Right ventricle myocardium inferior (tissue), 1 donor: ENCODE measurements around the gene FAM20C. TPM values are rescaled to one million over a fixed set of nuclear protein-coding genes. Genes with fewer than 3 reads are reported as not detected.
"Not testable (repeated sequence)": the region's sequence is repeated elsewhere in the genome, so short reads cannot be mapped to it uniquely, and the experiment has no call there.

Source experiments
- ATAC-seq: fragments of 200-7000 bp; cut with Tn5 transposase; one replicate; pipeline ENCODE4 v1.9.1; 2020; ENCODE audit warnings: mild to moderate bottlenecking, moderate library complexity
- DNase-seq: peaks from one replicate; pipeline ENCODE4 v3.0.0; 2021; ENCODE audit errors: missing footprints
- intact Hi-C: fragments of 100-400 bp; cut with DNase I; formaldehyde crosslinking; loops from one replicate; pipeline ENCODE4 v1.11.0; 2022
- total RNA-seq: library from RNA; stranded (reverse); fragmentation: NEBNext Ultra II Directional; extraction: Animal tissue kit (Norgen Biotek cat#: 25700); gene quantifications from one replicate; pipeline ENCODE4 v1.2.1, GENCODE V29; 2021
- donor health status: DM: no; HTN: yes; CAD: no; lungs with severe emphysema.

FAM20C gene
- total RNA-seq, 1 donor from 2014 or later: 26.1 TPM

DNA sequence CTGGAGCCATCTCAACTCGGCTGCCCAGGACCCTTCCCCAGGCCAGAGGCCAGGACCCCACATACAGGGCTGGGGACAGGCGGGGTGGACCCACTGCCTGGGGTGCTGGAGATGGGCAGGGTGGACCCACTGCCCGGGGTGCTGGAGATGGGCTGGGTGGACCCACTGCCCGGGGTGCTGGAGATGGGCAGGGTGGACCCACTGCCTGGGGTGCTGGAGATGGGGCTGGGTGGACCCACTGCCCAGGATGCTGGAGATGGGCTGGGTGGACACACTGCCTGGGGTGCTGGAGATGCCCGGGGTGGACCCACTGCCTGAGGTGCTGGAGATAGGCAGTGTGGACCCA, 65.2 kb downstream of the FAM20C start:
- no peak for DNase-seq
- intact Hi-C loops: no loop called here

DNA sequence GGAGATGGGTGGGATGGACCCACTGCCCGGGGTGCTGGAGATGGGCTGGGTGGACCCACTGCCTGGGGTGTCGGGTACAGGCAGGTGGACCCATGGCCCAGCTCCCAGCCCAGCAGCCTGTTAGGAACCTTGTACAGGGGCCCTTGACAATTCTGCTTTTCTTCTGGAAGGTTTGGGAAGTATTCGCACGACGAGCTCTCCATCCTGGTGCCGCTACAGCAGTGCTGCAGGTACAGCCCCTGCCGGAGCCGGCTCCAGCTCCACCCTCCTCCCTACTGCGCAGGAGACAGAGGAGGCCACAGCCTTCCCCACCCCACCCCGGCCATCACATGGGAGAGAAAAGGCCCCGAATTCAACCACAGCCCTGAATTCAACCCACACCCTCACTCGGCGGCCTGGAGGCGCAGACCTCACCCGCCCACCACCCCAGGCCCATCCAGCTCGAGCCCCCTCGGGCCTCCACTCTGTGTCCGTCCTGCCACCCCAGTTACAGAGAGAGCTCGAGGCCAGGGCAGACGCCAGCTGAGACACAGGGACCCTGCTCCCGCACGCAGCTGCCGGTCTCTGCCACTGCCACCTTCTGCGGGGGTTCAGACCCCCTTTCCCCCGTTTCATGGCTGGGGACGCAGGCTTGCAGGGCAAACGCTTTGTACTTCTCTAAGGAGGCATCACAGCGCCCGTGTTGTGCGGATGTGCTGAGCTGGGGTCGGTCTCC, 66.3 kb downstream of the FAM20C start:
- intact Hi-C loops: no loop called here
- DNase-seq: no peak
- no peak for ATAC-seq

More for the DNA sequence above, 65.2 kb downstream of the FAM20C start:
- ATAC-seq: no peak

DNA sequence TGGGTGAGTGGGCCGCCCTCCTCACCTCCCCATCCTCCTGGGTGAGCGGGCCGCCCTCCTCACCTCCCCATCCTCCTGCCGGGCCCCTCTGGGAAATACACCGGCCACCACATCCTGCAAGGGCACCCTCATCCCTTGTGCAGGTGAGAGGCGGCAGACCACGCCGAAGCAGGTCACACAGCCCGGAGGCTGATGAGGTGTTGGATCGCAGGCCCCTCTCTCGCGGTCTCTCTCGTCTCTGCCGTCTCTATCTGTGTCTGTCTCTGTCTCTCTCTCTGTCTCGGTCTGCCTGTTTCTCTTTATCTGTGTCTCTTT, 66.8 kb downstream of the FAM20C start:
- peak; percentile 37 for DNase-seq
- no peak for ATAC-seq
- intact Hi-C loops: no loop called here

DNA sequence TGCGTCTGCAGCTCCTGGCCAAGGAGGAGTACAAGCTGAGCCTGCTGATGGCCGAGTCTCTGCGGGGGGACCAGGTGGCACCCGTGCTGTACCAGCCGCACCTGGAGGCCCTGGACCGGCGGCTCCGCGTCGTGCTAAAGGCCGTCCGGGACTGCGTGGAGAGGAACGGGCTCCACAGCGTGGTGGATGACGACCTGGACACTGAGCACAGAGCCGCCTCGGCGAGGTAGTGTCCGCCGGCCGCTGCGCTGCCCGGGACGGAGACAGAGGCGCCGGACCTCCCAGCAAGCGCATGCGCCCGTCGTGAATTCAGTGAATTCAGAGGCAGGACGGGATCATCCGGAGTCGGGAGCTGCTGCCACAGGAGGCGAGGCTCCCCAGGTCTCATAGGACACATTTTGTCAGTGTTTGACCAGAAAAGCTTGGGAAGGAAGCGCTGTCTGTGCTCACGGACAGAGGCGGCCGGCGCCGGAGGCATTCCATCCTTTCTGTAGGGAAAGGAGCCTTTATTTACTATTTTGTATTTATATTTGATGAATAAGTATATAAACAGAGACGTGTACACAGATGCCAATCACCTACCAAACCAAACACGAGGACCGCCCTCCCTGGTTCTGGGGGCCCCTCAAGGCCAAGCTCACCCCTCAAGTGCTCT, 67.5 kb downstream of the FAM20C start:
- peak; percentile 57 for DNase-seq
- ATAC-seq: no peak
- intact Hi-C loops: no loop called here

DNA sequence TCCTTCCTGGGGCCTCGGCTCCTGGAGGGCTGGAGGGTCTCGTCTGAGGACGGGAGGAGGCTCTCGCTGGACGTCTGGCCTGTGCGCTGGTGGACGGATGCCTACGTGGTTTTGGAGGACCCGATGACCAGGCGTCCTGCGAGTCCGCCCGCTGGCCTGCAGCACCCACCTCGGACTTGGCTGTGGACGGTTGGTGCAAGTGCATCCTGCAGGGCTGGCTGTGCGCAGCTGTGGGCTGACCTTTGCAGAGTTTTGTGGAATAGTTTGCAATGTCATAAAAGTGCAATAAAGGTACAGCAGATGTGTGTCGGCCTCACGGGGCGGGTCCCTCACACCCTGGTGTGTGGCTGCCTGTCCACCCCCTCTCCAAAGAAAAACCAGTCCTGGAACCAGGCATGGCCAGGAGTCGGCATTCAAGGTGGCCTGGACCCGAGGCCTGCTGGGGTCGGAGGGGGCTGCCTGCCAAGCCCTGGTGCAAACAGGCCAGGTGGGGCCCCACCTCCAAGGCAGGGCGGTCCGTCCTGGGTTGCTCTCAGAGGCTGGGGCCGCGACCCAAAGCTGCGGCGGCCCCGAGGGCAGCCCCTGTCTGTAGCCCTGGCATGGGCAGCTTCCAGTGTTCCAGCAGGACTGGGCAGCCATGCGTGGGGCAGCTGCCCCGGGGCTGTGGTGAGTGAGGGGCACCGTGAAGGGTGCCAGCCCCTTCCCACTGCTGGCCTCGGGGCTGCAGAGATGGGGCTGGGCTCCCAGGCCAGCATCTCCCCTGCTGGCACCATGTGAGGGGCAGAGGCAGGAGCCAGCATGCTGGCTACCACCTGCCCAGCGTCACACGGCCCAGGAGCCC, 68.3 kb downstream of the FAM20C start:
- intact Hi-C loops: no loop called here
- DNase-seq (peak; percentile 50), ATAC-seq (no peak)

DNA sequence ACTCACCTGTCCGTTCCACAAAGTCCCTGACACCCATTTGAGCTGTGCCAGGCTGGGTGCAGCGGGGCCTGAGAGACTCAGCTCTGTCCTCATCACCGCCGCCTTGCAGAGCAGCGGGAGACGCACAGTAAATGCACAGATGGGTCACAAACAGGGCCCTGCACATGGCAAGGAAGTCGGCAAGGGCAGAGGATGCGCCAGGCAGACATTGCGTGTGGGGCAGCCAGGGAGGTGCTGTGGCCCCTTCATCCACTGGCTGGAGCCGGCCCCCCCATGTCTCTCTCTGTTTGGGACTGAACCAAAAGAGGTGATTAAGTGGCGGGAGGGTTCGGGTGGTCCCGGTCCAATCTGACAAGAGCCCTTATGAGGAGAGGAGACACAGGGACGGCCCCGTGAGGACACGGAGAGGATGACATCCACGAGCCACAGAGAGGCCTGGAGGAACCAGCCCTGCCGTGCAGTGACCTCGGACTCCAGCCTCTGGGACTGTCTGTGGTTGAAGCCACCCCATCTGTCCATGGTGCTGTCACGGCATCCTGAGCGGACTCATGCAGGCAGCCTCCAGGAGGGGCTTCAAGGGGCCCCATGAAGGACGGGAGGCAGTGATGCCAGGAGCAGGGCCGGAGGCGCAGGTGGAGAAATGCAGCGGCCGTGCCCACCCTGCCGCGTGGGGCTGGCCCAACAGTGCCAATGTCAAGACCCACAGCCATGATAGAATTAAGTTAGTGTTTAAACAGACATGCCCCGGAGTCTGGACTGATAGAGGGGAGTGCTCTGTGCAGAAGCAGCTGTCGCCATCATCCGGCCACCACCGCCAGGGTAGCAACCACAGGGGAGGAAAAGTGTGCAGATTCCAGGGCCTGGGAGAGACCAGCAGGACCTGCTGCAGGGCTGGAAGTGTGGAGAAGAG, 69.2 kb downstream of the FAM20C start:
- intact Hi-C loops: no loop called here
- DNase-seq (no peak), ATAC-seq (no peak)

DNA sequence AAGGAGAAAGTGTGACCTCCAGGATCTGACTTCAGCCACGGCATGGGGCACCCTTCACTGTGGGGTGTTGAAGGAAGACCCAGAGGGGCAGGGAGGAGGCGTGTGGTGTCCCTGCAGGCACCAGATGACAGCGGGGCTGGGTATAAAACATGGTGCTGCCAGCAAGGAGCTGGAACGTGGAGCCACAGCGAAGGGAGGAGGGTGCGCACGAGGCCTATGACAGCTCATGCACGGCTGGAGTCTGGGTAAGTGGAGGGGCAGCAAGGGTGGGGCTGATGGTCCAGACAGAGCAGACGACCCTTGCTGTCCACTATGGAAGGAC, 69.8 kb downstream of the FAM20C start:
- DNase-seq (no peak), ATAC-seq (no peak)
- intact Hi-C loops: no loop called here

DNA sequence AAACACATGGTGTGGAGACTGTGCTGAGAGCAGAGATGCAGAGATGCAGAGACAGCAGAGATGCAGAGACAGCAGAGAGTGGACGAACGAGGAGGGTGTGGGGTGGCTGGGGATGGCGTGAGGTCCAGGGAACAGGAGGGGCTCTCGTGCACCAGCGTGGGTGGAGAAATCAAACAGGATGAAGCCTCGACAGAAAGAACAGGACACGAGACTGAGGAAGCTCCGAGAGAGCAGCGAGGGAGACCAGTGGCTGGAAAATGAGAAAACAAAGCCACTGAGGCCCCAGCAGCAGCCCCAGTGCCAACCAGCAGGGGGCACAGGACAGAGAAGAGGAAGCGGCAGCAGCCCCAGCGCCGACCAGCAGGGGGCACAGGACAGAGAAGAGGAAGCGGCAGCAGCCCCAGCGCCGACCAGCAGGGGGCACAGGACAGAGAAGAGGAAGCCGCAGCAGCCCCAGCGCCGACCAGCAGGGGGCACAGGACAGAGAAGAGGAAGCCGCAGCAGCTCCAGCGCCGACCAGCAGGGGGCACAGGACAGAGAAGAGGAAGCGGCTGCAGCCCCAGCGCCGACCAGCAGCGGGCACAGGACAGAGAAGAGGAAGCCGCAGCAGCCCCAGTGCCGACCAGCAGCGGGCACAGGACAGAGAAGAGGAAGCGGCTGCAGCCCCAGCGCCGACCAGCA, 70.4 kb downstream of the FAM20C start:
- intact Hi-C loops, ATAC-seq, DNase-seq: not testable (repeated sequence)

DNA sequence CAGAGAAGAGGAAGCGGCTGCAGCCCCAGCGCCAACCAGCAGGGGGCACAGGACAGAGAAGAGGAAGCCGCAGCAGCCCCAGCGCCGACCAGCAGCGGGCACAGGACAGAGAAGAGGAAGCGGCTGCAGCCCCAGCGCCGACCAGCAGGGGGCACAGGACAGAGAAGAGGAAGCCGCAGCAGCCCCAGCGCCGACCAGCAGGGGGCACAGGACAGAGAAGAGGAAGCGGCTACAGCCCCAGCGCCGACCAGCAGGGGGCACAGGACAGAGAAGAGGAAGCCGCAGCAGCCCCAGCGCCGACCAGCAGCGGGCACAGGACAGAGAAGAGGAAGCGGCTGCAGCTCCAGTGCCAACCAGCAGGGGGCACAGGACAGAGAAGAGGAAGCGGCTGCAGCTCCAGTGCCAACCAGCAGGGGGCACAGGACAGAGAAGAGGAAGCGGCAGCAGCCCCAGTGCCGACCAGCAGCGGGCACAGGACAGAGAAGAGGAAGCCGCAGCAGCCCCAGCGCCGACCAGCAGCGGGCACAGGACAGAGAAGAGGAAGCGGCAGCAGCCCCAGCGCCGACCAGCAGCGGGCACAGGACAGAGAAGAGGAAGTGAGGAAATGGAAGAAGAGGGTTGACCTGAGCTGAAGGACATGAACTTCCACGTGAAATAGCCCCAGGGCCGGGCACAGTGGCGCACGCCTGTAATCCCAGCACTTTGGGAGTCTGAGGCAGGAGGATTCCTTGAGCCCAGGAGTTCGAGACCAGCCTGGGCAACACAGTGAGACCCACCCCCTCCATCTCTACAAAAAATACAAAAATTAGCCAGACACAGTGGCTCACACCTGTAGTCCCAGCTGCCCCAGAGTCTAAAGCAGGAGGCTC, 71.3 kb downstream of the FAM20C start:
- ATAC-seq, intact Hi-C loops: not testable (repeated sequence)
- peak; percentile 67 for DNase-seq

DNA sequence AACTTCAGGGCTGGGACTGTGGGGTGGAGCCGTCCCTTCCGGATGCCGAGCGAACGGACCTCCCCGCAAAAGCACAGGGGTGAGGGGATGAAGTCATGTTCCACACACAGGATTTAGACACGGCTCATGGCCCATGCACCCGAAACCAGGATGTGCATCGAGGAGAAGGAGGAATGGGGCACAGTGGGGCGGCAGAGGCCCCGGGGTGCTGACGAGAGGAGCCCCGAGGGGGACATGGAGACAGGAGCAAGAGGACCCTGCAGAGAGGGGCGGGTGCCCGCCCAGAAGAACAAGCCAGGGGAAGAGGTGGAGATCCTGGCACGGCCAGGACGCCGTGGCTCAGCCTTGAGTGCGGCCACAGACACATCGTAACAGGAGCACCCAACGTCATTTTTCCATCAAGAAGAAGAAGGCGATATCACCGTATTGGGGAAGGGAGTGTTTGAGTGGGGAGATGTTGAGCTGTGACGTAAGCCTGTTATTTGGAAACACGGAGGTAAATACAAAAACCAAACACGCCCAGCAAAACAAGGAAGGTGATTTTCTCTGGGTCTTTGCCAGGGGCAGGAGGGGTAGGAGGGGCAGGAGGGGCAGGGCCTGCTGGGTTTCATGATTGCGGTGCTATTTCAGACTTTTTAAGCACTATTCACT, 72.3 kb downstream of the FAM20C start:
- ATAC-seq (no peak), DNase-seq (no peak)
- intact Hi-C loops: no loop called here

DNA sequence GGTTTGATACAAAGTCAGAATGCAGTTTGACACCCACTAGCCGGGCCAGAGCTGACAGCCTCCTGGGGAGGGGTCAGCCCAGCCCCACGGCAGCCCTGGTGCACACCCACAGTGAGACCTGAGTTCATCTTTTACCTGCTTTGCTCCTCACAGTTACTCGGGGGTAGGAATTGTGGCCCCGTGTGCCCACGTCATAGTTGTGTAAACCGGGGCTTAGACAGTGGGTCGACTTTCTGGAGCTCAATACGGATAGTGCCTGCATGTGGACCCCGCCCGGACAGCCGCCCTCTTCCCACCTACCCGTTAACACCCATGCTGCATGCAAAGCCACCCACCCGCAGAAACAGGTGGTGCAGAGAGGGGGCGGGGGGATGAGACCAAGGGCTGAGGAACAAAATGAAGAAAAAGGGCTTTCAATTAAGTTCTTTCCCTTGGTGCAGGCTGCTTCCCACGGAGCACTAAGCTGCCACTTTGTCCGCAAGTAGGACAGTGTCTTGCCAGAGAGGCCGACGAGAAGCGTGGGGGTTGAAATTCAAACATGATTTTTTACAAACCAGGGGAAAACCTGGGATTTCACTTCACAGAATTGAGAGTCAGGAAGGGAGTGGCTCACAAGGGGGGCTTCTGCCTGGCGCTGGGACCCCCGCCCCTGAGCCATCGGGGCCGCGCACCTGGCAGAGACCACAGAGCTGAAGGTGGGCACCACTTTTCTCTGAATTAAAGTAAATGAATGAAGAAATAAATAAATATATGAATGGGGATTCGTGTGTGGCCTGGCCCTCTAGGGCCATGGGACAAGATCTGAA, 73.0 kb downstream of the FAM20C start:
- intact Hi-C loops: no loop called here
- DNase-seq: peak; percentile 50
- ATAC-seq: no peak

DNA sequence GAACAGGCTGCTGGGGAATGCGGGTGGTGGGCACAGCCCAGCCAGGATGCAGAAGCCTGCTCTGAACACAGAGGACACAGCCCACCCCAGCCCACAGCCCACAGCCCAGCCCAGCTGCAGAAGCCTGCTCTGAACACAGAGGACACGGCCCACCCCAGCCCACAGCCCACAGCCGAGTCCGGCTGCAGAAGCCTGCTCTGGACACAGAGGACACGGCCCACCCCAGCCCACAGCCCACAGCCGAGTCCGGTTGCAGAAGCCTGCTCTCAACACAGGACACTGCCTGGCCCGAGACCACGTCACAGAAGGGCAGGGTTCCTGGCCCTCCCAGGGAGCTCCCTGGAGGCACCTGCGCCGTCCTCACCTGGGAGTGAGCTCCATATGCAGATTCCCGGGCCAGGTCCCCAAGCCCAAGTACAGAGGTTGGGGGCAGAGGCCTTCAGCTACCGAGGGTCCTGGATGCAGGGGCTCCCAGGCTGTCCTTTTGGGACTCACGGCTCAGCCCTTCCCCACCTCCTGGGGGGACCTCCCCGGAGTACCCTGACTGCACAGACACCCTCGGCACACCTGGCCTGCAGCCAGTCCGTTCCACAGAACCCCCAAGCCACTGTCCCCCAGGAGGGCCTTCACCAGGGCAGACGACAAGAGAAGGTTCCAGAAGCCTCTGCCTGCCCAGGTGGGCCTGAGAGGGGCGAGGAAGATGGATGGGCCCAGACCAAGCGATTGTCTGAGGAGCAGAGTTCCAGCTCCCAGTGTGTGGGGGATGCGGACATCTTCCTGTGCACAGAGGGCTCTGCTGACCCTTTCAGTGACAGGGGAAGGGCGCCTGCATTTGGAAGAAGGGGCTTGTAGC, 73.9 kb downstream of the FAM20C start:
- intact Hi-C loops: no loop called here
- ATAC-seq (peak; percentile 15), DNase-seq (no peak)

DNA sequence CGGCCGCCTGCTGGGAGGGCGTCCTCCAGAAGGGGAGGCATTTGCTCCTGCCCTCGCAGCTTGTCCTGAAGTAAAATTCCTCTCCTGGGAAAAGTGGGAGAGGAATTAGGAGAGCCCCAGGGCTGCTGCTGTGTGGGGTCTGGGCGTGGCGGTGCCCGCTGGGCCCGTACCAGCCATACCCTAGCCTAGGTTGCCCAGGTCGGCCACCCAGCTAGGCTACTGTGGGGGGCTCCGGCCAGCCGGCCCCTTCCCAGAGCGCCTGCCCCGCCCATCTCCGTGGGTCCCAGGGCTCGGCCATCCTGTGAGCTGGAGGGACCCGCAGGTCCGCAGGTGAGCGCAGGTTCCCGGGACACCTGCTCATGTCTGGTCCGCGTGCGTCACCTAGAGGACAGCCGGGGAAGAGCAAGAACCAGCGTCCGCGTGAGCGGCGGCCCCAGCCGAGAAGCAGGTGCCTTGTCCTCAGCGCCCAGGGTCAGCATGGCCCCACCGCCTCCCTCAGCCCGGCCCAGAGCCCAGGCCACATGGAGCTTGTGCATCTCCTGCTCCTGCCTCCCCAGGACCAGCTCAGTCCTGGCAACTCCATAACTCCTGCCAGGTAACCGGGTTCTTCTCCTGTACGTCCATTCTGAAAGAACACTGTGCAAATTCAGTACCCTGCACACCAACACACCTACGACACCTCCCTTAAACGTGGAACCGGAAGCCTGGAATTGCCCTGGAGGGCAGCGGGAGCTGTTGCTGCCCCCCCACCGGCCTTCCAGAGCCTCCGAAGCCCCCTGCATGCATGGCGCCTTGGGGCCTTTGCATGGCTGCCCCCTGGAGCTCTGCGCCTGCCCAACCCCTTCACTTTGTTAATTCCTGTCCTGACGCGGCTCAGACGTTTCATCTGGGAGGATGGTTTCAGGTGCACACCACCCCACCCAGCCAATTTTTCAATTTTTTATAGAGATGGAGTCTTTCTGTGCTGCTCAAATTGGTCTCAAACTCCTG, 74.8 kb downstream of the FAM20C start:
- DNase-seq: peak; percentile 37
- ATAC-seq: no peak

DNA sequence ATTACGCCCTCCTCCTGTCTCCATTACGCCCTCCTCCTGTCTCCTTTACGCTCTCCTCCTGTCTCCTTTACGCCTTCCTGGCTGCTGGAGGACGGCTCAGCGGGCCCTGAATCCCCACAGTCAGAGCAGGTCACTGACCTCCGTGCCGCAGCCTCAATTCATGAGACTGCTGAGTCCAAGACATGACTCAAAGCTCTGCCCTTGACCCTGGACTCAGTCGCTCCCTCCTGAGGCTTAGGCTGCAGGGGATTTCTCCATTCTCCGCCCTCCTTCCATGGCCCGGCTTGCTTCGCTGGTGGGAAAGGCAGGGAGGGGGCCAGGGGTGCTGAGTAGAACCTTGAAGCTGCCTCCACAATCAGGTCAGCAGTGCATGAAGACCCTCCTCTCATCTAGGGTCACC, 76.6 kb downstream of the FAM20C start:
- intact Hi-C loops: no loop called here
- DNase-seq: peak; percentile 67

More for the DNA sequence above, 74.8 kb downstream of the FAM20C start:
- intact Hi-C loops: no loop called here

More for the DNA sequence above, 76.6 kb downstream of the FAM20C start:
- no peak for ATAC-seq
